HG03135 (cell line): ENCODE results near the gene VEGFA.
"Not testable (repeated sequence)": the region's sequence is repeated elsewhere in the genome, so short reads cannot be mapped to it uniquely, and the experiment has no call there.

Experiments used
- ATAC-seq: cut with Tn5 transposase; IDR thresholded peaks from one replicate; pipeline ENCODE4 v1.9.1; 2021; ENCODE audit warnings: mild to moderate bottlenecking, moderate library complexity; ENCODE audit not compliant: unreplicated experiment

Gene VEGFA

GRCh38 chr6:43801495-43802181, 31.6 kb downstream of the VEGFA start:
- no peak for ATAC-seq

GRCh38 chr6:43803055-43803782, 33.2 kb downstream of the VEGFA start:
- ATAC-seq, result no peak

- ATAC-seq, result no peak
Measured at GRCh38 chr6:43803783-43804549, 34.0 kb downstream of the VEGFA start.

GRCh38 chr6:43804550-43805223, 34.7 kb downstream of the VEGFA start:
- no peak for ATAC-seq

- ATAC-seq, result no peak
Measured at GRCh38 chr6:43805699-43806042, 35.7 kb downstream of the VEGFA start.

GRCh38 chr6:43806043-43806757, 36.2 kb downstream of the VEGFA start:
- ATAC-seq, result no peak

- ATAC-seq, result no peak
Measured at GRCh38 chr6:43806758-43807227, 36.8 kb downstream of the VEGFA start.

- no peak for ATAC-seq
Measured at GRCh38 chr6:43807228-43808061, 37.4 kb downstream of the VEGFA start.

GRCh38 chr6:43808412-43808811, 38.4 kb downstream of the VEGFA start:
- no peak for ATAC-seq

GRCh38 chr6:43809417-43810305, 39.6 kb downstream of the VEGFA start:
- no peak for ATAC-seq

GRCh38 chr6:43810965-43811732, 41.1 kb downstream of the VEGFA start:
- ATAC-seq, result no peak

- ATAC-seq, result no peak
Measured at GRCh38 chr6:43811733-43812099, 41.7 kb downstream of the VEGFA start.

- no peak for ATAC-seq
Measured at GRCh38 chr6:43812850-43813578, 43.0 kb downstream of the VEGFA start.

GRCh38 chr6:43814111-43814510, 44.1 kb downstream of the VEGFA start:
- no peak for ATAC-seq

- no peak for ATAC-seq
Measured at GRCh38 chr6:43814865-43815264, 44.9 kb downstream of the VEGFA start.

- ATAC-seq, result no peak
Measured at GRCh38 chr6:43817192-43817591, 47.2 kb downstream of the VEGFA start.

GRCh38 chr6:43818973-43819372, 49.0 kb downstream of the VEGFA start:
- ATAC-seq, result not testable (repeated sequence)
